ENCODE data around the gene DPM2. TPM values are rescaled to one million over a fixed set of nuclear protein-coding genes. Genes with fewer than 3 reads are reported as not detected.

The DPM2 gene
- total RNA-seq, 2 experiments from 2014 or later = 41.5 to 42.0 TPM

GRCh38 chr9:127972236-127972871 is 34.7 kb upstream of the DPM2 start:
- Mint-ChIP-seq H3K27me3 (no peaks in the 10 kb centered on the region), H3K4me1 (ENCODE audit: low read depth) (peaks cover 98% of the 10 kb centered on the region), H3K4me3 (peak overlapping the region; percentile 56), H3K36me3 (peaks cover 3% of the 10 kb centered on the region), H3K9me3 (no peaks in the 10 kb centered on the region), H3K27ac (peak overlapping the region; percentile 84)
- ChIA-PET POLR2A (interaction anchor here (0.7 to 3.1 kb wide), 4 partner anchors 8 to 60 kb away, joined by 3 to 29 read pairs (median 3); partner anchors contain the start of gene EEIG1), CTCF (interaction anchor here (1.1 to 12.2 kb wide), 4 partner anchors 10 to 62 kb away, joined by 3 to 106 read pairs (median 42); no protein-coding TSS in a partner anchor)
- intact Hi-C loops (cut with micrococcal nuclease) = loop anchor here (5.0 kb wide), 2 partner anchors 35 to 185 kb away; partner anchors contain the start of gene CDK9
- DNase-seq = no peak

- Mint-ChIP-seq H3K4me3 (peak overlapping the region; percentile 62), H3K9me3 (no peaks in the 10 kb centered on the region), H3K27me3 (no peaks in the 10 kb centered on the region), H3K4me1 (ENCODE audit: low read depth) (peaks cover 98% of the 10 kb centered on the region), H3K36me3 (no peaks in the 10 kb centered on the region), H3K27ac (peak overlapping the region; percentile 88)
- CTCF ChIA-PET = interaction anchor here (1.8 to 12.2 kb wide), 5 partner anchors 9 to 63 kb away, joined by 6 to 106 read pairs (median 11); partner anchors contain the start of gene EEIG1
- POLR2A ChIA-PET = interaction anchor here (0.7 to 3.1 kb wide), 5 partner anchors 8 to 61 kb away, joined by 3 to 29 read pairs (median 10); partner anchors contain the start of gene EEIG1
- DNase-seq = peak; percentile 62
- intact Hi-C loops (cut with micrococcal nuclease) = loop anchor here (2.0 to 5.0 kb wide), 3 partner anchors 35 to 184 kb away; partner anchors contain the start of genes CDK9 and DPM2
Observed at GRCh38 chr9:127971357-127972235, 33.9 kb upstream of the DPM2 start.

GRCh38 chr9:127970401-127971313 is 33.0 kb upstream of the DPM2 start:
- Mint-ChIP-seq H3K27me3 (no peaks in the 10 kb centered on the region), H3K36me3 (no peaks in the 10 kb centered on the region), H3K27ac (peak overlapping the region; percentile 88), H3K4me1 (ENCODE audit: low read depth) (peaks cover 97% of the 10 kb centered on the region), H3K9me3 (no peaks in the 10 kb centered on the region), H3K4me3 (peak overlapping the region; percentile 62)
- peak; percentile 89 for DNase-seq
- intact Hi-C loops (cut with micrococcal nuclease) = loop anchor here (1.0 to 5.0 kb wide), 7 partner anchors 9 to 183 kb away; partner anchors contain the start of genes CDK9 and DPM2
- POLR2A ChIA-PET = interaction anchor here (1.0 to 3.1 kb wide), 6 partner anchors 8 to 63 kb away, joined by 3 to 29 read pairs (median 8); partner anchors contain the start of gene EEIG1
- CTCF ChIA-PET = interaction anchor here (0.7 to 12.1 kb wide), 9 partner anchors 10 to 147 kb away, joined by 3 to 106 read pairs (median 6); partner anchors contain the start of gene EEIG1

GRCh38 chr9:127968700-127969383 is 31.2 kb upstream of the DPM2 start:
- Mint-ChIP-seq H3K27ac (peak overlapping the region; percentile 88), H3K27me3 (no peaks in the 10 kb centered on the region), H3K36me3 (no peaks in the 10 kb centered on the region), H3K4me3 (peak overlapping the region; percentile 62), H3K4me1 (ENCODE audit: low read depth) (peaks cover 95% of the 10 kb centered on the region), H3K9me3 (no peaks in the 10 kb centered on the region)
- intact Hi-C loops (cut with micrococcal nuclease) = no loop called here
- POLR2A ChIA-PET = no interaction called here
- DNase-seq = no peak
- CTCF ChIA-PET = interaction anchor here (0.7 to 2.5 kb wide), 2 partner anchors 13 to 65 kb away, joined by 3 to 8 read pairs; no protein-coding TSS in a partner anchor

GRCh38 chr9:127968042-127968441 is 30.4 kb upstream of the DPM2 start:
- peaks cover 95% of the 10 kb centered on the region for H3K4me1 Mint-ChIP-seq (ENCODE audit: low read depth)
- DNase-seq = peak; percentile 76
- H3K4me3 Mint-ChIP-seq = no peak overlapping the region
- intact Hi-C loops (cut with micrococcal nuclease) = no loop called here
- ChIA-PET CTCF (interaction anchor here (1.1 to 3.3 kb wide), 4 partner anchors 10 to 59 kb away, joined by 3 to 11 read pairs (median 6); no protein-coding TSS in a partner anchor), POLR2A (no interaction called here)
- H3K27ac Mint-ChIP-seq = peak overlapping the region; percentile 88
- no peaks in the 10 kb centered on the region for H3K27me3 Mint-ChIP-seq
- H3K9me3 Mint-ChIP-seq = no peaks in the 10 kb centered on the region
- no peaks in the 10 kb centered on the region for H3K36me3 Mint-ChIP-seq

DNA sequence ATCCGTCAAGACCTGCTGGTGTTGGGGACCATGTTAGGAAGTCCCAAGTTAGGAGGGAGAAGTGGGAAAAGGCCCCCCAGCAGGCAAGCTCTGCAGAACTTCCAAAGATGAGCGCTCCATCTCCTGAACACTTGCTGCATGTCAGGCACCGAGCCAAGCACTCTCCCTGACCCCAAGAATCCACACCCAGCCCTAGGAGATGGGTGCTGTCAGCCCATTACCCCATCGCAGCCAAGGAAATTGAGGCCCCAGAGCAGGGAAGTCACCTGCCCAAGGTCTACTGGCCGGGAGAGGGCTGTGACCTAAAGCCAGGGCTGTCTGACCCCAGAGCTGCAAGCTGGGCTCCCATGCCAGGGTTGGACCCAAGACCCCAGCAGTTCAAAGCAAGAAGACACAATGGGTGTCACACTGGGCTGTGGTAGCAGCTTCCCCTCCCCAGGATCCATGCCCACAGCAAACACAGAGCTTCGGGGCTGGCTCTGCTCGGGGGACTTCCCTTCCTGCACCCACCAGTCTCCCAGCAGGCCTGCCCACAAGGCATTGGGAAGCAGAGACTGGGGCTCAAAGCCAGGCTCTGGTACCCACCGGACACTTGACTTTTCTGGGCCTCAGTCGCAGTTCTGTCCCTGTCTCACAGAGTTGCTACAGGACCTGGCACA is 29.6 kb upstream of the DPM2 start:
- Mint-ChIP-seq H3K4me3 (no peak overlapping the region), H3K27ac (peak overlapping the region; percentile 88), H3K4me1 (ENCODE audit: low read depth) (peaks cover 95% of the 10 kb centered on the region), H3K27me3 (no peaks in the 10 kb centered on the region), H3K36me3 (no peaks in the 10 kb centered on the region), H3K9me3 (no peaks in the 10 kb centered on the region)
- intact Hi-C loops (cut with micrococcal nuclease) = no loop called here
- DNase-seq = no peak
- ChIA-PET POLR2A (no interaction called here), CTCF (interaction anchor here (1.1 to 3.3 kb wide), 4 partner anchors 9 to 60 kb away, joined by 3 to 11 read pairs (median 6); no protein-coding TSS in a partner anchor)

GRCh38 chr9:127966416-127967150 is 28.9 kb upstream of the DPM2 start:
- Mint-ChIP-seq H3K27ac (peak overlapping the region; percentile 88), H3K36me3 (peaks cover under 1% of the 10 kb centered on the region), H3K4me1 (ENCODE audit: low read depth) (peaks cover 95% of the 10 kb centered on the region), H3K9me3 (no peaks in the 10 kb centered on the region), H3K4me3 (no peak overlapping the region), H3K27me3 (no peaks in the 10 kb centered on the region)
- DNase-seq = no peak
- CTCF ChIA-PET = interaction anchor here (1.2 to 3.3 kb wide), 3 partner anchors 23 to 69 kb away, joined by 3 to 11 read pairs (median 6); no protein-coding TSS in a partner anchor
- POLR2A ChIA-PET = no interaction called here
- intact Hi-C loops (cut with micrococcal nuclease) = no loop called here

- DNase-seq = no peak
- intact Hi-C loops (cut with micrococcal nuclease) = no loop called here
- Mint-ChIP-seq H3K4me3 (peak overlapping the region; percentile 51), H3K4me1 (ENCODE audit: low read depth) (peaks cover 95% of the 10 kb centered on the region), H3K36me3 (peaks cover 4% of the 10 kb centered on the region), H3K27me3 (no peaks in the 10 kb centered on the region), H3K9me3 (no peaks in the 10 kb centered on the region), H3K27ac (peak overlapping the region; percentile 88)
- CTCF ChIA-PET = interaction anchor here (0.7 to 3.3 kb wide), 3 partner anchors 10 to 70 kb away, joined by 4 to 11 read pairs (median 6); no protein-coding TSS in a partner anchor
- POLR2A ChIA-PET = no interaction called here
Observed at GRCh38 chr9:127965953-127966352, 28.3 kb upstream of the DPM2 start.

- POLR2A ChIA-PET = interaction anchor here (1.5 to 2.2 kb wide), 2 partner anchors 8 to 9 kb away, joined by 3 to 6 read pairs; no protein-coding TSS in a partner anchor
- Mint-ChIP-seq H3K9me3 (no peaks in the 10 kb centered on the region), H3K27ac (peak overlapping the region; percentile 82), H3K27me3 (no peaks in the 10 kb centered on the region), H3K4me3 (peak overlapping the region; percentile 22), H3K36me3 (peaks cover 4% of the 10 kb centered on the region), H3K4me1 (ENCODE audit: low read depth) (peaks cover 97% of the 10 kb centered on the region)
- DNase-seq = no peak
- intact Hi-C loops (cut with micrococcal nuclease) = no loop called here
- CTCF ChIA-PET = interaction anchor here (1.6 to 2.1 kb wide), 2 partner anchors 9 to 20 kb away, joined by 4 to 6 read pairs; no protein-coding TSS in a partner anchor
Observed at GRCh38 chr9:127963359-127964064, 25.9 kb upstream of the DPM2 start.
